Ovary (tissue), 9 donors: Measurements from ENCODE around the gene FOS. TPM values are rescaled to one million over a fixed set of nuclear protein-coding genes. Genes with fewer than 3 reads are reported as not detected.

Experiments
- DNase-seq, 5 donors: peaks; one replicate each; pipeline ENCODE4 v3.0.0-alpha.2; 2019 to 2020
- H3K27ac ChIP-seq, 2 donors: fragments of 200-600 bp; one replicate each; pipeline versions ENCODE4 v1.5.1 to v1.8.0; 2019 to 2022
- H3K27me3 ChIP-seq: fragments of 200-600 bp; one replicate; pipeline ENCODE4 v1.8.0; 2022
- H3K36me3 ChIP-seq: fragments of 200-600 bp; sonication (generic); one replicate; pipeline ENCODE4 v1.5.1; 2019
- H3K4me1 ChIP-seq: one replicate; pipeline ENCODE4 v1.8.1; 2013; ENCODE audit warnings: mild to moderate bottlenecking, moderate library complexity; ENCODE audit not compliant: insufficient read depth
- H3K4me3 ChIP-seq: fragments of 200-600 bp; sonication (generic); one replicate; pipeline ENCODE4 v1.5.1; 2017
- H3K9me3 ChIP-seq, 2 donors: fragments of 200-600 bp in 1 of 2; sonication (generic) in 1 of 2; one replicate each; pipeline versions ENCODE4 v1.5.1 to v1.8.1; 2013 to 2019; ENCODE audit warnings: mild to moderate bottlenecking in 1 of 2, moderate library complexity in 1 of 2
- CTCF ChIP-seq, 3 donors: fragments of 450-650 bp in 2 of 3; fragments of 200-600 bp in 1 of 3; IDR thresholded peaks; one replicate each; pipeline versions ENCODE4 v1.5.1 to v1.8.0; 2016 to 2022; ENCODE audit warnings: antibody characterized with exemption in 3 of 3, mild to moderate bottlenecking in 1 of 3
- EP300 ChIP-seq: sonication (generic); formaldehyde crosslinking; IDR thresholded peaks from one replicate; pipeline ENCODE4 v1.6.1; 2017; ENCODE audit warnings: antibody characterized with exemption
- POLR2A ChIP-seq: fragments of 450-650 bp; IDR thresholded peaks from one replicate; pipeline ENCODE4 v1.6.1; 2017; ENCODE audit warnings: antibody characterized with exemption, mild to moderate bottlenecking, moderate library complexity
- WGBS, 3 donors: extraction: QIAGEN DNeasy Blood & Tissue Kit in 1 of 3; methylation state at CpG; one replicate each; pipeline versions ENCODE4 v1.1.5 to v1.1.7; 2013 to 2017; 5-methylcytosine and 5-hydroxymethylcytosine counted together
- intact Hi-C, 4 donors: fragments of 100-400 bp; cut with DNase I; formaldehyde crosslinking; loops; one replicate each; pipeline versions ENCODE4 v1.11.0 to v1.15.1; 2022 to 2023
- polyA plus RNA-seq, 2 donors: library from polyadenylated mRNA; stranded (reverse); fragments of 200-250 nt in 1 of 2; fragments of 350-450 nt in 1 of 2; fragmentation: Illumina TruSeq in 1 of 2; extraction: RNeasy Lipid Tissue Mini Kit (QIAGEN cat#74804) in 1 of 2; gene quantifications; one replicate each; pipeline ENCODE4 v1.2.3, GENCODE V29; 2013 to 2014
- total RNA-seq, 7 donors: library from RNA; depleted of rRNA in 2 of 7; stranded (reverse); fragments of >200 nt in 2 of 7; fragmentation: NEBNext Ultra II Directional in 3 of 7; extraction: Animal tissue kit (Norgen Biotek cat#: 25700) in 3 of 7; gene quantifications; one replicate each; pipeline versions ENCODE4 v1.1.0 to v1.2.4, GENCODE V29; 2016 to 2023
- donor health status: DM: no; HTN: no; CAD: no; lungs with moderate emphysema.
- donor health status: DM: no; HTN: no; CAD: no.
- donor health status: Bipolar disorder and iron deficiency.
- donor health status: DM: yes; HTN: yes; CAD: no.
- donor health status: DM: no; HTN: no; CAD: no.
- donor health status: DM: yes; HTN: yes; CAD: no.

FOS gene
- total and polyA plus RNA-seq, 9 donors: 115 to 2,019 (median 178) TPM

- Histone ChIP-seq H3K36me3 (no peaks in the 10 kb centered on the region), H3K4me3 (no peak overlapping the region), H3K9me3 (no peaks in the 10 kb centered on the region), H3K27me3 (no peaks in the 10 kb centered on the region), H3K27ac (no peak overlapping the region), H3K4me1 (no peaks in the 10 kb centered on the region)
- intact Hi-C loops: loop anchor here in 1 of 4 donors (10.0 kb wide), 1 partner anchor 52 kb away; no protein-coding TSS in a partner anchor
- WGBS, 3 donors: 88 to 100% (median 90%) methylated on average over 1 of the region's 1 CpG
- TF ChIP-seq EP300 (no peak), POLR2A (no peak), CTCF (IDR thresholded peaks at IDR 0.05) (no peak)
- no peak for DNase-seq
These were observed 44.1 kb downstream of the FOS start for GRCh38 chr14:75322746-75323145.

- intact Hi-C loops: loop anchor here in 1 of 4 donors (10.0 kb wide), 1 partner anchor 51 kb away; no protein-coding TSS in a partner anchor
- Histone ChIP-seq H3K9me3 (no peaks in the 10 kb centered on the region), H3K4me3 (no peak overlapping the region), H3K4me1 (no peaks in the 10 kb centered on the region), H3K27me3 (no peaks in the 10 kb centered on the region), H3K27ac (no peak overlapping the region), H3K36me3 (no peaks in the 10 kb centered on the region)
- no peak for TF ChIP-seq CTCF (IDR thresholded peaks at IDR 0.05)
- TF ChIP-seq EP300: no peak
- no peak for TF ChIP-seq POLR2A
- 63 to 80% (median 69%) methylated on average over 6 of the region's 6 CpGs for WGBS, 3 donors
- DNase-seq: no peak
These were observed 44.9 kb downstream of the FOS start for GRCh38 chr14:75323571-75323970.

GRCh38 chr14:75328558-75329155 lies 50.0 kb downstream of the FOS start:
- Histone ChIP-seq H3K4me1 (no peaks in the 10 kb centered on the region), H3K27me3 (no peaks in the 10 kb centered on the region), H3K27ac (no peak overlapping the region), H3K4me3 (no peak overlapping the region), H3K9me3 (no peaks in the 10 kb centered on the region), H3K36me3 (no peaks in the 10 kb centered on the region)
- intact Hi-C loops: loop anchor here in 1 of 4 donors (10.0 kb wide), 1 partner anchor 46 kb away; no protein-coding TSS in a partner anchor
- 42 to 52% (median 49%) methylated on average over 5 of the region's 5 CpGs for WGBS, 3 donors
- no peak for DNase-seq
- TF ChIP-seq POLR2A: no peak

- no peaks in the 10 kb centered on the region for H3K27me3 ChIP-seq
- peaks cover under 1% of the 10 kb centered on the region for H3K4me1 ChIP-seq
These were observed 50.7 kb downstream of the FOS start for GRCh38 chr14:75329369-75329768.

More at GRCh38 chr14:75329369-75329768, 50.7 kb downstream of the FOS start:
- Histone ChIP-seq H3K9me3 (no peaks in the 10 kb centered on the region), H3K36me3 (no peaks in the 10 kb centered on the region), H3K4me3 (no peak overlapping the region), H3K27ac (no peak overlapping the region)
- no peak for DNase-seq
- TF ChIP-seq CTCF (IDR thresholded peaks at IDR 0.05) (no peak), POLR2A (no peak), EP300 (no peak)
- intact Hi-C loops: loop anchor here in 1 of 4 donors (10.0 kb wide), 1 partner anchor 45 kb away; no protein-coding TSS in a partner anchor
